Nephron (organoid): ENCODE data around the gene HNRNPC.
A peak's percentile ranks its signal among the peaks of the same experiment; 100 is the strongest.

Experiments
- H3K27ac Mint-ChIP-seq, 3 experiments: 2 replicates each; pipeline ENCODE4 v1.8.0; 2020; ENCODE audit warnings: mixed read lengths in 3 of 3, mild to moderate bottlenecking in 2 of 3, moderate library complexity in 1 of 3
- H3K27me3 Mint-ChIP-seq: 2 replicates; pipeline ENCODE4 v1.8.0; 2021; ENCODE audit warnings: low read depth, mild to moderate bottlenecking, moderate library complexity, mixed read lengths
- H3K36me3 Mint-ChIP-seq: 2 replicates; pipeline ENCODE4 v1.8.0; 2020; ENCODE audit warnings: low read depth, mixed read lengths
- H3K4me1 Mint-ChIP-seq: 2 replicates; pipeline ENCODE4 v1.8.0; 2020; ENCODE audit warnings: mixed read lengths
- H3K4me3 Mint-ChIP-seq, 3 experiments: 2 replicates each; pipeline ENCODE4 v1.8.0; 2020; ENCODE audit warnings: mild to moderate bottlenecking in 3 of 3, mixed read lengths in 3 of 3, moderate library complexity in 2 of 3
- H3K9me3 Mint-ChIP-seq: 2 replicates; pipeline ENCODE4 v1.8.0; 2020; ENCODE audit warnings: mixed read lengths
- CTCF ChIP-seq, 3 experiments: fragments of 200-600 bp; sonication (generic); IDR thresholded peaks; one replicate each; pipeline ENCODE4 v1.5.0; 2021; ENCODE audit warnings: antibody characterized with exemption in 3 of 3; ENCODE audit not compliant: unreplicated experiment in 3 of 3

The HNRNPC gene

GRCh38 chr14:21244544-21244943, 24.7 kb downstream of the HNRNPC start:
- Mint-ChIP-seq H3K4me3 (no peak overlapping the region), H3K27me3 (no peaks in the 10 kb centered on the region), H3K9me3 (no peaks in the 10 kb centered on the region), H3K36me3 (peaks cover 77% of the 10 kb centered on the region), H3K27ac (peak overlapping the region in 1 of 3 experiments; percentile 33), H3K4me1 (peaks cover 21% of the 10 kb centered on the region)
- no peak for TF ChIP-seq CTCF (IDR thresholded peaks at IDR 0.05; ENCODE audit: unreplicated experiment in 3 of 3)

- peak; percentile 25 to 46 (median 42) for TF ChIP-seq CTCF (IDR thresholded peaks at IDR 0.05; ENCODE audit: unreplicated experiment in 3 of 3)
- Mint-ChIP-seq H3K4me3 (no peak overlapping the region), H3K4me1 (peaks cover 6% of the 10 kb centered on the region), H3K27ac (peak overlapping the region in 2 of 3 experiments; percentile 7 to 37), H3K27me3 (no peaks in the 10 kb centered on the region), H3K9me3 (no peaks in the 10 kb centered on the region), H3K36me3 (peaks cover 61% of the 10 kb centered on the region)
Observed at GRCh38 chr14:21241218-21241819, 27.9 kb downstream of the HNRNPC start.

GRCh38 chr14:21240417-21240816, 28.8 kb downstream of the HNRNPC start:
- no peak for TF ChIP-seq CTCF (IDR thresholded peaks at IDR 0.05; ENCODE audit: unreplicated experiment in 3 of 3)
- Mint-ChIP-seq H3K27me3 (no peaks in the 10 kb centered on the region), H3K27ac (no peak overlapping the region), H3K36me3 (peaks cover 58% of the 10 kb centered on the region), H3K4me1 (peaks cover 6% of the 10 kb centered on the region), H3K9me3 (no peaks in the 10 kb centered on the region), H3K4me3 (no peak overlapping the region)

GRCh38 chr14:21238823-21239518, 30.3 kb downstream of the HNRNPC start:
- no peak for TF ChIP-seq CTCF (IDR thresholded peaks at IDR 0.05; ENCODE audit: unreplicated experiment in 3 of 3)
- Mint-ChIP-seq H3K9me3 (no peaks in the 10 kb centered on the region), H3K4me3 (no peak overlapping the region)

GRCh38 chr14:21236948-21237797, 32.1 kb downstream of the HNRNPC start:
- no peak for TF ChIP-seq CTCF (IDR thresholded peaks at IDR 0.05; ENCODE audit: unreplicated experiment in 3 of 3)
- Mint-ChIP-seq H3K27ac (no peak overlapping the region), H3K36me3 (peaks cover 59% of the 10 kb centered on the region), H3K4me3 (no peak overlapping the region), H3K27me3 (no peaks in the 10 kb centered on the region), H3K9me3 (no peaks in the 10 kb centered on the region), H3K4me1 (peaks cover 16% of the 10 kb centered on the region)

More at GRCh38 chr14:21238823-21239518, 30.3 kb downstream of the HNRNPC start:
- Mint-ChIP-seq H3K4me1 (peaks cover 16% of the 10 kb centered on the region), H3K27me3 (no peaks in the 10 kb centered on the region), H3K36me3 (peaks cover 60% of the 10 kb centered on the region), H3K27ac (no peak overlapping the region)
